Activated CD4-positive, alpha-beta T cell treated with anti-CD3 and anti-CD28 coated beads, Interleukin-2, amount 50 U/mL, for 48 hours (primary cell): ENCODE results near the gene GPM6B.

Experiments used
- DNase-seq, 2 experiments: peaks; one replicate each; pipeline ENCODE4 v3.0.0-alpha.2; 2020

Gene GPM6B

GRCh38 chrX:13824746-13825145 lies 7.9 kb upstream of the GPM6B start:
- DNase-seq = no peak

GRCh38 chrX:13821738-13822137 lies 4.8 kb upstream of the GPM6B start:
- no peak for DNase-seq

GRCh38 chrX:13816176-13816575 lies 717 bp downstream of the GPM6B start:
- no peak for DNase-seq

- DNase-seq = no peak
These were observed 1.2 kb downstream of the GPM6B start for GRCh38 chrX:13815664-13816063.

- DNase-seq = no peak
These were observed 8.0 kb downstream of the GPM6B start for GRCh38 chrX:13808865-13809264.

GRCh38 chrX:13808293-13808692 lies 8.6 kb downstream of the GPM6B start:
- no peak for DNase-seq

- DNase-seq = no peak
These were observed 11.7 kb downstream of the GPM6B start for GRCh38 chrX:13805241-13805640.

- no peak for DNase-seq
These were observed 13.8 kb downstream of the GPM6B start for GRCh38 chrX:13803116-13803515.

- DNase-seq = no peak
These were observed 18.7 kb downstream of the GPM6B start for GRCh38 chrX:13798184-13798583.

GRCh38 chrX:13797512-13797911 lies 19.4 kb downstream of the GPM6B start:
- no peak for DNase-seq

- no peak for DNase-seq
These were observed 22.5 kb downstream of the GPM6B start for GRCh38 chrX:13794417-13794816.

- no peak for DNase-seq
These were observed 23.0 kb downstream of the GPM6B start for GRCh38 chrX:13793897-13794296.

- no peak for DNase-seq
These were observed 25.3 kb downstream of the GPM6B start for GRCh38 chrX:13791559-13791958.

GRCh38 chrX:13791145-13791544 lies 25.7 kb downstream of the GPM6B start:
- DNase-seq = no peak

GRCh38 chrX:13790206-13791131 lies 26.4 kb downstream of the GPM6B start:
- no peak for DNase-seq

GRCh38 chrX:13786048-13786447 lies 30.8 kb downstream of the GPM6B start:
- DNase-seq = no peak

GRCh38 chrX:13780868-13781427 lies 35.9 kb downstream of the GPM6B start:
- no peak for DNase-seq

GRCh38 chrX:13778916-13779315 lies 38.0 kb downstream of the GPM6B start:
- peak; percentile 2 to 5 for DNase-seq

GRCh38 chrX:13776387-13776786 lies 40.5 kb downstream of the GPM6B start:
- DNase-seq = no peak

- DNase-seq = no peak
These were observed 41.1 kb downstream of the GPM6B start for GRCh38 chrX:13775837-13776236.

- no peak for DNase-seq
These were observed 42.2 kb downstream of the GPM6B start for GRCh38 chrX:13774696-13775095.

- DNase-seq = no peak
These were observed 46.8 kb downstream of the GPM6B start for GRCh38 chrX:13770013-13770535.

- DNase-seq = no peak
These were observed 48.0 kb downstream of the GPM6B start for GRCh38 chrX:13768939-13769338.

GRCh38 chrX:13764765-13765164 lies 52.1 kb downstream of the GPM6B start:
- DNase-seq = no peak
